DMS79 (cell line): ENCODE data around the gene VAMP3.

Source experiments
- DNase-seq: peaks from one replicate; lab custom pipeline; 2025; lab: John Stamatoyannopoulos, UW

VAMP3 gene

DNA sequence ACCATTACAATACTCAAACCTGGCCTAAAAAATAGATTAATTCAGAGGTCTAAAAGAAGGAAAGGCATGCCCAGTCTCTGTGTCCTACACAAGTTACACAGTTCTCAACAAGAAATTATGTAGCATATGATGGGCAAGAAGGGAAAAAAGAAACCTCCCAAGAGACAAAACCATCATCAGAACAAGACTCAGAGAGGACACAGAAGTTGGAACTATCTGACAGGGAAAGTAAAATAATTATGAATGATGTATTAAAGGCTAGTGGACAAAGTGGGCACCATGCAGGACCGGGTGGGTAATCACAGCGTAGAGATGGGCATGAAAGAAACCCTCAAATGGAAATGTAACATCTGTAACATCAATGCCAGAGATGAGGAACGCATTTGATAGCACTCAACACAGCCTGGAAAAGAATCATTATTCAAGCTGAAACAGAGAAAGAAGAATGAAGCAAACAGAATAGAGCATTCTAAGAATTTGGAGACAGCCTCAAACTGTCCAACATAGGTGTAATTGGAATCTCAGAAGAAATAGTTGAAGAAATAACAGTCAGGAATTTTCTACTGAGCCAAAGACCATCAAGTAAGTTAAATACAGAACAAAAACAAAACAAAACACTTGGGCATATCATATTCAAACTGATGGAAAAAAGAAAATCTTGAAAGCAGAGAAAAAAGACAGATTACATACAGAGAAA is 42.7 kb downstream of the VAMP3 start:
- DNase-seq = no peak

DNA sequence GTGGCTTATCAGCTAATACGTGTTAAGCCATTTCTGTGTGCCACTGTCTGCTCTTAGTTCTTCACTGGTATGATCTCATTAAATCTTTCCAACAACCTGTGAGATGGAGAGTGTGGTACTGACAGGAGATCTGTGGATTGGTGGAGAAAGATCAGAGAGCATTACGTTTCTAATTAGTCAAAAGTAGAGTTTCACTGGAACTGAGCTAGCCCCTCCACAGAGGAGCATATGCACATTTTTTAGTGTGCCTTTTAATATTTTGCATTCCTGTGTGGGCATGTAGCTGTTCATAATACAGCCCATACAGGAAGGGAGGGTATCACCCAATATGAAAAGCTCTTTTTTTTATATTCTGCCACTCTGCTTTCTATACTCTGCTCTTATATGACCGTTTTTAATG is 50.2 kb downstream of the VAMP3 start:
- DNase-seq = no peak

DNA sequence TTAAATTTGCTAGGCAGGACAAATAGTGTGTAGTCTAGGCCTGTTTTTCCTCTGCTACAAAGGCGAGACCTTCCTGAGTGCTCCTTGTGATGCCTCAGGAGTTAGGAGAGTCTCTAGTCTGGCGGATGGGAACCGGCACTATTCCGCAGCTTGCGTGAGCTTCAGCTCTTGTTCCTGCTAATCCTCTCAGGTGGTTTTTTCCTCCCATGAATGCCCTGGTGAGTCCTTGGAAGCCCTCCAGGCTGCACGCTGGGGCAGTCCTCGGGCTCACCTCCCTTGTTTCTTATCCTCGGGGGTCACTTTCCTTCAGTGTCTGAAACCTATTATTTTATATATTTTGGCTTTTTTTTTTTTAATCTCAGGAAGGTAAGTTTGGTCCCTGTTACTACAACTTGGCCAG is 53.6 kb downstream of the VAMP3 start:
- no peak for DNase-seq

DNA sequence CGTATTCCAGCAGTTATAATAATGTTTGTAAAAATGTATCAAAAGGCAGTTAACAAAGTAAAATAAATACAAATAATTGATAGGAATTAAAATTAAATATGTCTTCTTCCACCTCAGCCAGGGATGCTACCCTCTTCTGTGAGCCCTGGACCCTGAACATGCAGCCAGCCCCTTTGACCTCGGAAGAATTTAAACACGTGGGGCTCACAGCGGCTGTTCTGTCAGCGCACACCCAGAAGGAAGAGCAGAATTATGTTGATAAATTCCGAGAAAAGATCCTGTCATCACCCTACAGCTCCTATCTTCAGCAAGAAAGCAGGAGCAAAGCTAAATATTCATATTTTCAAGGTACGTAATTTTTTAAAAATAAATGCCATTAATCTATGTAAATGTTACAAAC is 55.3 kb downstream of the VAMP3 start:
- DNase-seq = no peak

DNA sequence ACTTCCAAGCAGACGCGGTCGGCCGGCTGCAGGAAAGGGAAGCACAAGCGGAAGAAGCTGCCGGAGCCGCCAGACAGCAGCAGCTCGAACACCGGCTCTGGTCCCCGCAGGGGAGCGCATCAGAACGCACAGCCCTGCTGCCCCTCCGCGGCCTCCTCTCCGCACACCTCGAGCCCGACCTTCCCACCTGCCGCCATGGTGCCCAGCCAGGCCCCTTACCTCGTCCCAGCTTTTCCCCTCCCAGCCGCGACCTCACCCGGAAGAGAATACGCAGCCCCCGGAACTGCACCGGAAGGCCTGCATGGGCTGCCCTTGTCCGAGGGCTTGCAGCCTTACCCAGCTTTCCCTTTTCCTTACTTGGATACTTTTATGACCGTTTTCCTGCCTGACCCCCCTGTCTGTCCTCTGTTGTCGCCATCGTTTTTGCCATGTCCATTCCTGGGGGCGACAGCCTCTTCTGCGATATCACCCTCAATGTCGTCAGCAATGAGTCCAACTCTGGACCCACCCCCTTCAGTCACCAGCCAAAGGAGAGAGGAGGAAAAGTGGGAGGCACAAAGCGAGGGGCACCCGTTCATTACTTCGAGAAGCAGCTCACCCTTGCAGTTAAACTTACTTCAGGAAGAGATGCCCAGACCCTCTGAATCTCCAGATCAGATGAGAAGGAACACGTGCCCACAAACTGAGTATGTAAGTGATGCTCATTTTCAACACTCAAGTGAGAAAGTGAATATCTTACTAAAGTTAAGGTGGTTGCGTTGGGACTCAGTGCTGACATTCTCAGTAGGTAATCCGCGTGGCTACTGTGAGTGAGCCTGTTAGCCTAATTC is 56.2 kb downstream of the VAMP3 start:
- no peak for DNase-seq
